CD14-positive monocyte (primary cell): ENCODE measurements around the gene SNX15. TPM values are rescaled to one million over a fixed set of nuclear protein-coding genes. Genes with fewer than 3 reads are reported as not detected.
"Not testable (repeated sequence)": the region's sequence is repeated elsewhere in the genome, so short reads cannot be mapped to it uniquely, and the experiment has no call there.

Source experiments
- DNase-seq, 3 donors: peaks; one replicate each; pipeline ENCODE4 v3.0.0-alpha.2; 2011 to 2022
- H2AFZ ChIP-seq: 2 replicates; pipeline ENCODE4 v1.6.0; 2012; ENCODE audit warnings: mild to moderate bottlenecking, low read depth, low read length, inconsistent platforms; ENCODE audit not compliant: insufficient read depth, poor library complexity, severe bottlenecking
- H3K27ac ChIP-seq, 2 donors: 1 replicate in 1 of 2; 2 replicates in 1 of 2; pipeline ENCODE4 v1.5.1; 2012 to 2013; ENCODE audit warnings: low read length in 2 of 2, control low read depth in 1 of 2, inconsistent platforms in 1 of 2, low read depth in 1 of 2, mild to moderate bottlenecking in 1 of 2
- H3K27me3 ChIP-seq, 2 donors: one replicate each; pipeline versions ENCODE4 v1.6.0 to v1.6.1; 2011 to 2013; ENCODE audit warnings: low read length in 2 of 2; ENCODE audit not compliant: control insufficient read depth in 2 of 2, insufficient read depth in 2 of 2
- H3K36me3 ChIP-seq, 2 donors: replicated peaks in 1 of 2; 1 replicate in 1 of 2; 2 replicates in 1 of 2; pipeline versions ENCODE4 v1.5.1 to v1.6.1; 2012 to 2013; ENCODE audit warnings: low read length in 2 of 2, control low read depth in 1 of 2, inconsistent platforms in 1 of 2, mild to moderate bottlenecking in 1 of 2; ENCODE audit not compliant: insufficient read depth in 2 of 2, control insufficient read depth in 1 of 2
- H3K4me1 ChIP-seq, 2 donors: 1 replicate in 1 of 2; 2 replicates in 1 of 2; pipeline versions ENCODE4 v1.5.1 to v1.6.1; 2012 to 2013; ENCODE audit warnings: low read length in 2 of 2, control low read depth in 1 of 2, inconsistent platforms in 1 of 2, mild to moderate bottlenecking in 1 of 2, moderate library complexity in 1 of 2; ENCODE audit not compliant: insufficient read depth in 2 of 2, control insufficient read depth in 1 of 2
- H3K4me2 ChIP-seq: replicated peaks from 2 replicates; pipeline ENCODE3; 2012; ENCODE audit warnings: low read length, moderate library complexity, mild to moderate bottlenecking; ENCODE audit not compliant: poor library complexity, severe bottlenecking; ENCODE audit errors: extremely low read depth
- H3K4me3 ChIP-seq, 3 experiments: fragments of 200-600 bp in 1 of 3; sonication (generic) in 1 of 3; replicated peaks in 1 of 3; 1 replicate in 2 of 3; 2 replicates in 1 of 3; pipeline ENCODE4 v1.5.1; 2011 to 2013; ENCODE audit warnings: low read length in 3 of 3, mild to moderate bottlenecking in 3 of 3, control low read depth in 2 of 3, low read depth in 2 of 3, inconsistent platforms in 1 of 3, moderate library complexity in 1 of 3
- H3K79me2 ChIP-seq: 2 replicates; pipeline ENCODE4 v1.6.0; 2012; ENCODE audit warnings: mild to moderate bottlenecking, control low read depth, inconsistent platforms, low read length, moderate library complexity; ENCODE audit not compliant: insufficient read depth
- H3K9ac ChIP-seq: 2 replicates; pipeline ENCODE4 v1.6.0; 2017; ENCODE audit warnings: low read length, mild to moderate bottlenecking; ENCODE audit not compliant: insufficient read depth, poor library complexity, severe bottlenecking
- H3K9me3 ChIP-seq, 2 donors: replicated peaks in 1 of 2; 1 replicate in 1 of 2; 2 replicates in 1 of 2; pipeline versions ENCODE4 v1.5.1 to v1.6.1; 2012 to 2013; ENCODE audit warnings: low read length in 2 of 2, control low read depth in 1 of 2; ENCODE audit not compliant: control insufficient read depth in 1 of 2, insufficient read depth in 1 of 2
- H4K20me1 ChIP-seq: 2 replicates; pipeline ENCODE4 v1.6.0; 2012; ENCODE audit warnings: mild to moderate bottlenecking, low read length, control low read depth, moderate library complexity; ENCODE audit not compliant: insufficient read depth
- H3K27ac Mint-ChIP-seq, 7 donors: one replicate each; pipeline ENCODE4 v1.8.0; 2020; ENCODE audit warnings: mild to moderate bottlenecking in 7 of 7, mixed read lengths in 7 of 7, moderate library complexity in 6 of 7, inconsistent platforms in 2 of 7
- H3K27me3 Mint-ChIP-seq, 3 donors: one replicate each; pipeline ENCODE4 v1.8.0; 2021 to 2022; ENCODE audit warnings: low read depth in 3 of 3, mild to moderate bottlenecking in 3 of 3, mixed read lengths in 3 of 3, moderate library complexity in 3 of 3, inconsistent platforms in 1 of 3
- H3K36me3 Mint-ChIP-seq, 2 donors: one replicate each; pipeline ENCODE4 v1.8.0; 2020; ENCODE audit warnings: mixed read lengths in 2 of 2, inconsistent platforms in 1 of 2, mild to moderate bottlenecking in 1 of 2
- H3K4me1 Mint-ChIP-seq: one replicate; pipeline ENCODE4 v1.8.0; 2020; ENCODE audit warnings: mild to moderate bottlenecking, mixed read lengths
- H3K4me3 Mint-ChIP-seq, 2 donors: one replicate each; pipeline ENCODE4 v1.8.0; 2020; ENCODE audit warnings: mild to moderate bottlenecking in 2 of 2, mixed read lengths in 2 of 2, moderate library complexity in 1 of 2
- H3K9me3 Mint-ChIP-seq, 7 donors: one replicate each; pipeline ENCODE4 v1.8.0; 2020 to 2022; ENCODE audit warnings: mixed read lengths in 7 of 7, mild to moderate bottlenecking in 6 of 7, moderate library complexity in 6 of 7, inconsistent platforms in 2 of 7
- WGBS: methylation state at CpG from one replicate; pipeline ENCODE4 v1.1.5; 2013; ENCODE audit warnings: missing lambda C conversion rate; ENCODE audit not compliant: insufficient coverage; 5-methylcytosine and 5-hydroxymethylcytosine counted together
- intact Hi-C, 2 donors: fragments of 100-400 bp; cut with micrococcal nuclease; formaldehyde crosslinking; loops; one replicate each; pipeline versions ENCODE4 v1.15.0 to v1.15.1; 2023
- polyA plus RNA-seq, 3 donors: library from polyadenylated mRNA; depleted of rRNA in 1 of 3; unstranded in 2 of 3; stranded (reverse) in 1 of 3; fragments of 300-500 nt in 2 of 3; fragments of >200 nt in 1 of 3; fragmentation: Illumina TruSeq in 2 of 3; gene quantifications; 1 replicate in 2 of 3; 2 replicates in 1 of 3; pipeline ENCODE4 v1.2.3, GENCODE V29; 2012 to 2021
- TF ChIP-seq, protein P1 (sequence below): fragments of 200-600 bp; IDR thresholded peaks from one replicate; pipeline ENCODE4 v1.8.0; 2022; ENCODE audit warnings: antibody characterized with exemption, mild to moderate bottlenecking

Gene SNX15
- polyA plus RNA-seq, 3 donors: 16.2 to 26.7 (median 17.8) TPM

DNA sequence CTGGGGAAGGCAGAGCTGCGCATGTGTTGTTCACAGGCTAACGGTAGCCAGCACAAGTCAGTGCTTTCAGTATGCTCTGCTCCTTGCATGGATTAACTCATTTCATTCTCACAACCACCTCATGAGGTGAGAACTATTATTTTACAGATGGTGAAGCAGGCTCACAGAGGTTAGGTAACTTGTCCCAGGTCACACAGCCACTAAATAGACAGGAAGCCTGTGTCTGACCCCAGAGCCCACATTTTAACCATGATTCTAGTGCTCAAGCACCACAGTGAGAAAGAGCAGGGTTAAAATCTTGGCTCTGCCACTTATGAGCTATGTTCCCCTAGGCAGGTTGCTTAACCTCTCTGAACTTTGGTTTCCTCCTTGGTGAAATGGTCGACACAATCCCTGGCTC is 6.2 kb upstream of the SNX15 start:
- Histone ChIP-seq H4K20me1 (peaks cover 7% of the 10 kb centered on the region), H3K4me1 (peaks cover 5 to 16% of the 10 kb centered on the region in 2 donors), H3K27me3 (no peaks in the 10 kb centered on the region), H2AFZ (no peak overlapping the region), H3K9ac (no peak overlapping the region), H3K9me3 (no peaks in the 10 kb centered on the region), H3K4me3 (no peak overlapping the region), H3K4me2 (no peak overlapping the region), H3K36me3 (peaks cover 22 to 40% of the 10 kb centered on the region in 2 donors), H3K27ac (no peak overlapping the region), H3K79me2 (peaks cover 18% of the 10 kb centered on the region)
- no CpG with 5 or more reads among the region's 3 CpGs for WGBS
- H3K27me3 Mint-ChIP-seq: no peaks in the 10 kb centered on the region
- H3K27ac Mint-ChIP-seq: peak overlapping the region in 1 of 7 donors; percentile 9
- intact Hi-C loops: loop anchor here in 1 of 2 donors (10.0 kb wide), 1 partner anchor 554 kb away; the partner anchor contains the start of genes EHBP1L1, FAM89B and ZNRD2
- TF ChIP-seq, protein P1, sequence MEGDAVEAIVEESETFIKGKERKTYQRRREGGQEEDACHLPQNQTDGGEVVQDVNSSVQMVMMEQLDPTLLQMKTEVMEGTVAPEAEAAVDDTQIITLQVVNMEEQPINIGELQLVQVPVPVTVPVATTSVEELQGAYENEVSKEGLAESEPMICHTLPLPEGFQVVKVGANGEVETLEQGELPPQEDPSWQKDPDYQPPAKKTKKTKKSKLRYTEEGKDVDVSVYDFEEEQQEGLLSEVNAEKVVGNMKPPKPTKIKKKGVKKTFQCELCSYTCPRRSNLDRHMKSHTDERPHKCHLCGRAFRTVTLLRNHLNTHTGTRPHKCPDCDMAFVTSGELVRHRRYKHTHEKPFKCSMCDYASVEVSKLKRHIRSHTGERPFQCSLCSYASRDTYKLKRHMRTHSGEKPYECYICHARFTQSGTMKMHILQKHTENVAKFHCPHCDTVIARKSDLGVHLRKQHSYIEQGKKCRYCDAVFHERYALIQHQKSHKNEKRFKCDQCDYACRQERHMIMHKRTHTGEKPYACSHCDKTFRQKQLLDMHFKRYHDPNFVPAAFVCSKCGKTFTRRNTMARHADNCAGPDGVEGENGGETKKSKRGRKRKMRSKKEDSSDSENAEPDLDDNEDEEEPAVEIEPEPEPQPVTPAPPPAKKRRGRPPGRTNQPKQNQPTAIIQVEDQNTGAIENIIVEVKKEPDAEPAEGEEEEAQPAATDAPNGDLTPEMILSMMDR: no peak
- no peak overlapping the region for H3K4me3 Mint-ChIP-seq
- peaks cover 28% of the 10 kb centered on the region for H3K4me1 Mint-ChIP-seq
- peaks cover 0 to 6% (median 0%) of the 10 kb centered on the region in 7 donors for H3K9me3 Mint-ChIP-seq
- H3K36me3 Mint-ChIP-seq: peaks cover 34 to 53% of the 10 kb centered on the region in 2 donors
- DNase-seq: no peak

DNA sequence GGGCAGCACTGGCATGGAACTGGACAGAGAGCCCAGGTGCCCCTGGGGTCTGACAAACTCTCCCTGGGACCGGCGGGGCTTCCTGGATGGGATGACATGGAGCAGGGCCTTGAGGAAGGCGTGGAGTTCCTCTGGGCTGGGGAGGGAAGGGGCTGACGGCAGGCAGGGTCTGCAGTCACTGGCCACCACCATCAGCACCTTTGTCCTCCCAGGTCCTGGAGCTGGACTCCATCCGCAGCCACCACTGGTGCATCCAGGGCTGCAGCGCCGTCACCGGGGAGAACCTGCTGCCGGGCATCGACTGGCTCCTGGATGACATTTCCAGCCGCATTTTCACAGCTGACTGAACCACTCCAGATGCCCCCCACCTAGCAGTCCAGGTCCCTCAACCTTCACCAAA is 5.7 kb upstream of the SNX15 start:
- TF ChIP-seq, protein P1: no peak
- intact Hi-C loops: loop anchor here in 1 of 2 donors (10.0 kb wide), 1 partner anchor 553 kb away; the partner anchor contains the start of genes EHBP1L1, FAM89B and ZNRD2
- H2AFZ ChIP-seq: no peak overlapping the region
- peaks cover 2% of the 10 kb centered on the region for H4K20me1 ChIP-seq
- H3K4me2 ChIP-seq: no peak overlapping the region
- Mint-ChIP-seq H3K27me3 (no peaks in the 10 kb centered on the region), H3K9me3 (peaks cover 0 to 6% (median 0%) of the 10 kb centered on the region in 7 donors), H3K36me3 (peaks cover 31 to 53% of the 10 kb centered on the region in 2 donors), H3K27ac (peak overlapping the region in 1 of 7 donors; percentile 71), H3K4me1 (peaks cover 24% of the 10 kb centered on the region), H3K4me3 (no peak overlapping the region)
- no peak for DNase-seq
- H3K27me3 ChIP-seq: no peaks in the 10 kb centered on the region
- H3K27ac ChIP-seq: no peak overlapping the region
- peaks cover 5 to 16% of the 10 kb centered on the region in 2 donors for H3K4me1 ChIP-seq
- no peak overlapping the region for H3K9ac ChIP-seq
- WGBS: 95% methylated on average over 8 of the region's 11 CpGs
- H3K36me3 ChIP-seq: peaks cover 22 to 40% of the 10 kb centered on the region in 2 donors
- H3K79me2 ChIP-seq: peaks cover 13% of the 10 kb centered on the region
- no peak overlapping the region for H3K4me3 ChIP-seq
- H3K9me3 ChIP-seq: no peaks in the 10 kb centered on the region

GRCh38 chr11:65023502-65023901 is 3.7 kb upstream of the SNX15 start:
- WGBS: no CpG with 5 or more reads among the region's 8 CpGs
- not testable (repeated sequence) for H3K9me3 ChIP-seq, H2AFZ ChIP-seq, H3K27me3 ChIP-seq, H3K27ac ChIP-seq, DNase-seq, H3K4me3 ChIP-seq, H3K4me3 Mint-ChIP-seq, H3K27me3 Mint-ChIP-seq, H3K79me2 ChIP-seq, H4K20me1 ChIP-seq, H3K4me2 ChIP-seq, H3K9ac ChIP-seq, H3K9me3 Mint-ChIP-seq
- H3K4me1 Mint-ChIP-seq: peaks cover 34% of the 10 kb centered on the region
- Histone ChIP-seq H3K36me3 (peaks cover 18 to 31% of the 10 kb centered on the region in 2 donors), H3K4me1 (peaks cover 17 to 33% of the 10 kb centered on the region in 2 donors)
- peaks cover 17 to 34% of the 10 kb centered on the region in 2 donors for H3K36me3 Mint-ChIP-seq
- intact Hi-C loops: loop anchor here in 1 of 2 donors (10.0 kb wide), 1 partner anchor 551 kb away; the partner anchor contains the start of genes EHBP1L1, FAM89B and ZNRD2
- peak overlapping the region in 1 of 7 donors; percentile 19 for H3K27ac Mint-ChIP-seq
